K562 (cell line): ENCODE measurements around the gene ZNF141. TPM values are rescaled to one million over a fixed set of nuclear protein-coding genes. Genes with fewer than 3 reads are reported as not detected.
"Not testable (repeated sequence)": the region's sequence is repeated elsewhere in the genome, so short reads cannot be mapped to it uniquely, and the experiment has no call there.

Experiments used
- ATAC-seq: fragments of 200-7000 bp; cut with Tn5 transposase; 3 replicates; pipeline ENCODE4 v1.9.1; 2020; ENCODE audit warnings: moderate library complexity
- BruUV-seq: library from RNA; stranded (reverse); fragments of 400-500 nt; replicated peaks from 2 replicates; lab custom pipeline; 2021; lab: Mats Ljungman, UMichigan
- CTCF ChIA-PET: fragments of 300-600 bp; formaldehyde crosslinking; extraction: SDS; loops from one replicate; lab custom pipeline; 2021; ENCODE audit warnings: low intra/inter-chr PET ratio; lab: Yijun Ruan, JAX
- POLR2A ChIA-PET: fragments of 300-600, 350-650 bp; sonication (Branson Sonifier 250); formaldehyde crosslinking; extraction: SDS; loops from one replicate; lab custom pipeline; 2021; ENCODE audit warnings: antibody characterized with exemption, inconsistent platforms; lab: Yijun Ruan, JAX
- DNase-seq, 4 experiments: peaks; one replicate each; pipeline versions ENCODE4 v3.0.0 to v3.0.0-alpha.2; 2011 to 2018; ENCODE audit warnings: low spot score in 3 of 4, mixed read lengths in 3 of 4; ENCODE audit errors: extremely low read depth in 1 of 4
- FAIRE-seq: peaks from 2 replicates; lab custom pipeline; 2011; peaks lifted over from hg19 to GRCh38; lab: Jason Lieb, UNC
- H2AFZ ChIP-seq: 2 replicates; pipeline ENCODE4 v1.6.0; 2011; ENCODE audit warnings: low read depth, low read length, control low read depth, inconsistent platforms
- H3K27ac ChIP-seq: fragments of 200-600 bp; 3 replicates; pipeline ENCODE4 v1.8.0; 2011; ENCODE audit warnings: low read depth, mild to moderate bottlenecking, control low read depth, inconsistent platforms, low read length, moderate library complexity, mixed read lengths; ENCODE audit errors: extremely low read depth
- H3K27me3 ChIP-seq, 2 experiments: fragments of 300-600 bp in 1 of 2; 2 replicates in 1 of 2; 3 replicates in 1 of 2; pipeline versions ENCODE4 v1.6.0 to v1.8.0; 2011; ENCODE audit warnings: inconsistent platforms in 2 of 2, low read length in 2 of 2, mild to moderate bottlenecking in 1 of 2, mixed read lengths in 1 of 2, moderate library complexity in 1 of 2; ENCODE audit not compliant: control insufficient read depth in 2 of 2, insufficient read depth in 2 of 2
- H3K36me3 ChIP-seq: fragments of 300-600 bp; 3 replicates; pipeline ENCODE4 v1.8.0; 2011; ENCODE audit warnings: mild to moderate bottlenecking, low read length, inconsistent platforms; ENCODE audit not compliant: control insufficient read depth, insufficient read depth
- H3K4me1 ChIP-seq, 2 experiments: fragments of 200-600 bp in 1 of 2; replicated peaks in 1 of 2; 2 replicates in 1 of 2; 3 replicates in 1 of 2; pipeline versions ENCODE4 v1.5.1 to v1.8.0; 2011; ENCODE audit warnings: inconsistent platforms in 2 of 2, low read length in 2 of 2, mild to moderate bottlenecking in 1 of 2, mixed read lengths in 1 of 2, moderate library complexity in 1 of 2; ENCODE audit not compliant: control insufficient read depth in 2 of 2, insufficient read depth in 2 of 2
- H3K4me2 ChIP-seq: 2 replicates; pipeline ENCODE4 v1.6.1; 2011; ENCODE audit warnings: low read length, control low read depth, inconsistent platforms, mixed read lengths; ENCODE audit not compliant: insufficient read depth
- H3K4me3 ChIP-seq: fragments of 200-600 bp; sonication (generic), shearing (Covaris generic); 2 replicates; pipeline ENCODE4 v1.5.1; 2016; ENCODE audit warnings: control low read depth, inconsistent platforms
- H3K79me2 ChIP-seq: fragments of 200-600 bp; 3 replicates; pipeline ENCODE4 v1.8.0; 2011; ENCODE audit warnings: low read length, inconsistent platforms; ENCODE audit not compliant: control insufficient read depth, insufficient read depth
- H3K9ac ChIP-seq, 2 experiments: 2 replicates each; pipeline versions ENCODE4 v1.6.0 to v1.6.1; 2011; ENCODE audit warnings: low read depth in 2 of 2, low read length in 2 of 2, control low read depth in 1 of 2, inconsistent platforms in 1 of 2, mild to moderate bottlenecking in 1 of 2, mixed read lengths in 1 of 2; ENCODE audit not compliant: insufficient read depth in 1 of 2
- H3K9me1 ChIP-seq: one replicate; pipeline ENCODE4 v1.6.0; 2011; ENCODE audit warnings: inconsistent platforms, mild to moderate bottlenecking, low read length, moderate library complexity; ENCODE audit not compliant: control insufficient read depth, insufficient read depth
- H3K9me3 ChIP-seq: replicated peaks from 2 replicates; pipeline ENCODE4 v1.5.1; 2011; ENCODE audit warnings: low read depth, low read length, inconsistent platforms; ENCODE audit not compliant: control insufficient read depth, insufficient read depth
- H4K20me1 ChIP-seq: replicated peaks from 2 replicates; pipeline ENCODE4 v1.6.1; 2011; ENCODE audit warnings: low read length, inconsistent platforms, mixed read lengths; ENCODE audit not compliant: control insufficient read depth, insufficient read depth
- CSDE1 ChIP-seq, 2 experiments: fragments of 450-650 bp; IDR thresholded peaks; 2 replicates each; pipeline ENCODE4 v1.6.1; 2016; ENCODE audit warnings: mild to moderate bottlenecking in 1 of 2
- ERF ChIP-seq: fragments of 450-650 bp; formaldehyde crosslinking; IDR thresholded peaks from 2 replicates; pipeline ENCODE4 v1.4.0; 2020; ENCODE audit warnings: mild to moderate bottlenecking, mixed read lengths
- HEY1 ChIP-seq: fragments of 250-450 bp; sonication (Bioruptor Pico); IDR thresholded peaks from 2 replicates; pipeline ENCODE4 v1.5.0; 2020; ENCODE audit warnings: mild to moderate bottlenecking, moderate library complexity, borderline replicate concordance
- MAFF ChIP-seq: IDR thresholded peaks from 2 replicates; pipeline ENCODE4 v1.6.1; 2012; ENCODE audit warnings: low read length, improper control_type of control experiment
- MCM3 ChIP-seq: fragments of 450-650 bp; IDR thresholded peaks from 2 replicates; pipeline ENCODE4 v1.6.1; 2016
- ZNF239 ChIP-seq: fragments of 250-450 bp; sonication (Bioruptor Pico); IDR thresholded peaks from 2 replicates; pipeline ENCODE4 v1.4.0; 2020; ENCODE audit warnings: mild to moderate bottlenecking
- ZNF707 ChIP-seq: fragments of 250-450 bp; sonication (Bioruptor Pico); conservative IDR thresholded peaks from 2 replicates; pipeline ENCODE4 v1.8.0; 2022; ENCODE audit warnings: inconsistent platforms, mild to moderate bottlenecking, moderate library complexity
- ZNF766 ChIP-seq: fragments of 200-800 bp; sonication (Bioruptor generic); conservative IDR thresholded peaks from 2 replicates; pipeline ENCODE4 v1.6.1; 2016; ENCODE audit warnings: missing genetic modification characterization, missing compliant biosample characterization
- WGBS: fragments of 100-300 bp; shearing (Covaris generic); methylation state at CpG from one replicate; pipeline ENCODE4 v1.1.6; 2016; ENCODE audit warnings: low coverage, mixed read lengths; ENCODE audit not compliant: insufficient coverage; ENCODE audit errors: missing lambda C conversion rate; 5-methylcytosine and 5-hydroxymethylcytosine counted together
- in situ Hi-C: fragments of 300-500 bp; cut with MboI; formaldehyde crosslinking; loops from 4 replicates; pipeline ENCODE4 v1.15.0; 2018; ENCODE audit warnings: inconsistent platforms, mixed read lengths
- intact Hi-C: fragments of 100-400 bp; cut with micrococcal nuclease; formaldehyde crosslinking; loops from 2 replicates; pipeline ENCODE4 v1.14.2; 2022
- polyA plus RNA-seq, 8 experiments: library from polyadenylated mRNA; depleted of rRNA in 4 of 8; stranded (reverse) in 5 of 8; unstranded in 3 of 8; fragments of >200 nt; fragmentation: Nextera tagmentation in 2 of 8; fragmentation: Illumina TruSeq in 1 of 8; extraction: Ambion mirVana in 2 of 8; extraction: Trizol in 1 of 8; gene quantifications; 2 replicates each; pipeline versions ENCODE4 v1.2.1 to v1.2.3, GENCODE V29; 2011 to 2014; ENCODE audit warnings: inconsistent platforms in 1 of 8, missing spikeins in 1 of 8
- total RNA-seq, 7 experiments: library from RNA; depleted of rRNA in 6 of 7; stranded (reverse); fragments of >200 nt in 6 of 7; fragmentation: Illumina TruSeq in 2 of 7; extraction: Trizol in 2 of 7; gene quantifications; 2 replicates each; pipeline versions ENCODE4 v1.2.1 to v1.2.3, GENCODE V29; 2011 to 2021; ENCODE audit warnings: low replicate concordance in 1 of 7
- TF ChIP-seq, protein P1 (sequence below): fragments of 450-650 bp; IDR thresholded peaks from 2 replicates; pipeline ENCODE4 v1.6.1; 2018; ENCODE audit not compliant: partially characterized antibody
- TF ChIP-seq, protein P2 (sequence below): fragments of 450-650 bp; IDR thresholded peaks from 2 replicates; pipeline ENCODE4 v1.6.1; 2016; ENCODE audit warnings: mild to moderate bottlenecking
- TF ChIP-seq, protein P3 (sequence below): fragments of 250-450 bp; sonication (Bioruptor Pico); IDR thresholded peaks from 2 replicates; pipeline ENCODE4 v1.5.1; 2021; ENCODE audit warnings: mild to moderate bottlenecking

ZNF141 gene
- total and polyA plus RNA-seq, 9 of the 15 experiments (the other 6 are each of a cell fraction or from before 2014, with no cell fraction given): 0.09 TPM; not detected in 8

DNA sequence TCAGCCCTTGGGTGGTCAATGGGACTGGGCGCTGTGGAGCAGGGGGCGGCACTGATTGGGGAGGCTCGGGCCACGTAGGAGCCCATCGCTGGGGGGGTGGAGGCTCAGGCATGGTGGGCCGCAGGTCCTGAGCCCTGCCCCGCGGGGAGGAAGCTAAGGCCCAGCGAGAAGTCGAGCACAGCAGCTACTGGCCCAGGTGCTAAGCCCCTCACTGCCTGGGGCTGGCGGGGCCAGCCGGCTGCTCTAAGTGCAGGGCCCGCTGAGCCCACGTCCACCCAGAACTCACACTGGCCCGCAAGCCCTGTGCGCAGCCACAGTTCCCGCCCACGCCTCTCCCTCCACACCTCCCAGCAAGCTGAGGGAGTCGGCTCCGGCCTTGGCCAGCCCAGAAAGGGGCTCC is 66.4 kb downstream of the ZNF141 start (continued):
- TF ChIP-seq, protein P1, sequence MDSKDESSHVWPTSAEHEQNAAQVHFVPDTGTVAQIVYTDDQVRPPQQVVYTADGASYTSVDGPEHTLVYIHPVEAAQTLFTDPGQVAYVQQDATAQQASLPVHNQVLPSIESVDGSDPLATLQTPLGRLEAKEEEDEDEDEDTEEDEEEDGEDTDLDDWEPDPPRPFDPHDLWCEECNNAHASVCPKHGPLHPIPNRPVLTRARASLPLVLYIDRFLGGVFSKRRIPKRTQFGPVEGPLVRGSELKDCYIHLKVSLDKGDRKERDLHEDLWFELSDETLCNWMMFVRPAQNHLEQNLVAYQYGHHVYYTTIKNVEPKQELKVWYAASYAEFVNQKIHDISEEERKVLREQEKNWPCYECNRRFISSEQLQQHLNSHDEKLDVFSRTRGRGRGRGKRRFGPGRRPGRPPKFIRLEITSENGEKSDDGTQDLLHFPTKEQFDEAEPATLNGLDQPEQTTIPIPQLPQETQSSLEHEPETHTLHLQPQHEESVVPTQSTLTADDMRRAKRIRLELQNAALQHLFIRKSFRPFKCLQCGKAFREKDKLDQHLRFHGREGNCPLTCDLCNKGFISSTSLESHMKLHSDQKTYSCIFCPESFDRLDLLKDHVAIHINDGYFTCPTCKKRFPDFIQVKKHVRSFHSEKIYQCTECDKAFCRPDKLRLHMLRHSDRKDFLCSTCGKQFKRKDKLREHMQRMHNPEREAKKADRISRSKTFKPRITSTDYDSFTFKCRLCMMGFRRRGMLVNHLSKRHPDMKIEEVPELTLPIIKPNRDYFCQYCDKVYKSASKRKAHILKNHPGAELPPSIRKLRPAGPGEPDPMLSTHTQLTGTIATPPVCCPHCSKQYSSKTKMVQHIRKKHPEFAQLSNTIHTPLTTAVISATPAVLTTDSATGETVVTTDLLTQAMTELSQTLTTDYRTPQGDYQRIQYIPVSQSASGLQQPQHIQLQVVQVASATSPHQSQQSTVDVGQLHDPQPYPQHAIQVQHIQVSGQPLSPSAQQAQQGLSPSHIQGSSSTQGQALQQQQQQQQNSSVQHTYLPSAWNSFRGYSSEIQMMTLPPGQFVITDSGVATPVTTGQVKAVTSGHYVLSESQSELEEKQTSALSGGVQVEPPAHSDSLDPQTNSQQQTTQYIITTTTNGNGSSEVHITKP: no peak
- TF ChIP-seq HEY1 (no peak), CSDE1 (IDR thresholded peaks at IDR 0.05) (no peak), ZNF239 (CRISPR knock-in tag) (no peak), ZNF766 (CRISPR knock-in tag) (no peak), MCM3 (no peak), ZNF707 (CRISPR knock-in tag) (no peak), ERF (no peak), MAFF (no peak)
- TF ChIP-seq, protein P2, sequence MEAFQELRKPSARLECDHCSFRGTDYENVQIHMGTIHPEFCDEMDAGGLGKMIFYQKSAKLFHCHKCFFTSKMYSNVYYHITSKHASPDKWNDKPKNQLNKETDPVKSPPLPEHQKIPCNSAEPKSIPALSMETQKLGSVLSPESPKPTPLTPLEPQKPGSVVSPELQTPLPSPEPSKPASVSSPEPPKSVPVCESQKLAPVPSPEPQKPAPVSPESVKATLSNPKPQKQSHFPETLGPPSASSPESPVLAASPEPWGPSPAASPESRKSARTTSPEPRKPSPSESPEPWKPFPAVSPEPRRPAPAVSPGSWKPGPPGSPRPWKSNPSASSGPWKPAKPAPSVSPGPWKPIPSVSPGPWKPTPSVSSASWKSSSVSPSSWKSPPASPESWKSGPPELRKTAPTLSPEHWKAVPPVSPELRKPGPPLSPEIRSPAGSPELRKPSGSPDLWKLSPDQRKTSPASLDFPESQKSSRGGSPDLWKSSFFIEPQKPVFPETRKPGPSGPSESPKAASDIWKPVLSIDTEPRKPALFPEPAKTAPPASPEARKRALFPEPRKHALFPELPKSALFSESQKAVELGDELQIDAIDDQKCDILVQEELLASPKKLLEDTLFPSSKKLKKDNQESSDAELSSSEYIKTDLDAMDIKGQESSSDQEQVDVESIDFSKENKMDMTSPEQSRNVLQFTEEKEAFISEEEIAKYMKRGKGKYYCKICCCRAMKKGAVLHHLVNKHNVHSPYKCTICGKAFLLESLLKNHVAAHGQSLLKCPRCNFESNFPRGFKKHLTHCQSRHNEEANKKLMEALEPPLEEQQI: no peak
- TF ChIP-seq, protein P3, sequence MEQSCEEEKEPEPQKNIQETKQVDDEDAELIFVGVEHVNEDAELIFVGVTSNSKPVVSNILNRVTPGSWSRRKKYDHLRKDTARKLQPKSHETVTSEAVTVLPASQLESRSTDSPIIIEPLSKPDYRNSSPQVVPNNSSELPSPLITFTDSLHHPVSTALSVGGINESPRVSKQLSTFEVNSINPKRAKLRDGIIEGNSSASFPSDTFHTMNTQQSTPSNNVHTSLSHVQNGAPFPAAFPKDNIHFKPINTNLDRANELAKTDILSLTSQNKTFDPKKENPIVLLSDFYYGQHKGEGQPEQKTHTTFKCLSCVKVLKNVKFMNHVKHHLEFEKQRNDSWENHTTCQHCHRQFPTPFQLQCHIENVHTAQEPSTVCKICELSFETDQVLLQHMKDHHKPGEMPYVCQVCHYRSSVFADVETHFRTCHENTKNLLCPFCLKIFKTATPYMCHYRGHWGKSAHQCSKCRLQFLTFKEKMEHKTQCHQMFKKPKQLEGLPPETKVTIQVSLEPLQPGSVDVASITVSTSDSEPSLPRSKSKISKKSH (CRISPR knock-in tag): no peak
- TF ChIP-seq, all 486 proteins: peak for 0

DNA sequence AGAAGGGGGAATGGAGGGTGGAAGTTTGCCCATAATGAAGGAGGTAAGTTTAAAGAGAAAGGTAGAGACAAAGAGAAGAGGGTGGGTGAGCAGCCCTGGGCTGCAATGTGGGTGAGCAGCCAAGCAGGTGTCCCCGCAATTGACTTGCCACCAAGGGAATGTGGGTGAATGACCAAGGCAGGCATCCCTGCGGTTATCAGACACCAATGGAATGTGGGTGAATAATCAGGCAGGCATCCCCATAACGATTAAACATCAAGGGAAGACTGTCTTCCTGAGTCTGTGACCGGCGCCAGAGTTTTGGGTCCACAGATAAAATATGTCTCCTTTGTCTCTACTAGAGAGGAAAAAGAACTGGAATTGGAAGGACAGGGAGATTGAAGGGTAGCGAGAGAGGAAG is 70.7 kb downstream of the ZNF141 start:
- H2AFZ ChIP-seq, BruUV-seq, intact Hi-C loops, H3K9me1 ChIP-seq, POLR2A ChIA-PET, H3K4me1 ChIP-seq, H3K27ac ChIP-seq, H3K27me3 ChIP-seq, H3K4me2 ChIP-seq, ATAC-seq, FAIRE-seq, CTCF ChIA-PET, in situ Hi-C loops, H3K9me3 ChIP-seq, H3K36me3 ChIP-seq, DNase-seq, H3K4me3 ChIP-seq, H3K9ac ChIP-seq, H4K20me1 ChIP-seq, H3K79me2 ChIP-seq: not testable (repeated sequence)
- WGBS: 0% methylated on average over 6 of the region's 6 CpGs
